ENCODE measurements around the gene ZNF708.

DNA sequence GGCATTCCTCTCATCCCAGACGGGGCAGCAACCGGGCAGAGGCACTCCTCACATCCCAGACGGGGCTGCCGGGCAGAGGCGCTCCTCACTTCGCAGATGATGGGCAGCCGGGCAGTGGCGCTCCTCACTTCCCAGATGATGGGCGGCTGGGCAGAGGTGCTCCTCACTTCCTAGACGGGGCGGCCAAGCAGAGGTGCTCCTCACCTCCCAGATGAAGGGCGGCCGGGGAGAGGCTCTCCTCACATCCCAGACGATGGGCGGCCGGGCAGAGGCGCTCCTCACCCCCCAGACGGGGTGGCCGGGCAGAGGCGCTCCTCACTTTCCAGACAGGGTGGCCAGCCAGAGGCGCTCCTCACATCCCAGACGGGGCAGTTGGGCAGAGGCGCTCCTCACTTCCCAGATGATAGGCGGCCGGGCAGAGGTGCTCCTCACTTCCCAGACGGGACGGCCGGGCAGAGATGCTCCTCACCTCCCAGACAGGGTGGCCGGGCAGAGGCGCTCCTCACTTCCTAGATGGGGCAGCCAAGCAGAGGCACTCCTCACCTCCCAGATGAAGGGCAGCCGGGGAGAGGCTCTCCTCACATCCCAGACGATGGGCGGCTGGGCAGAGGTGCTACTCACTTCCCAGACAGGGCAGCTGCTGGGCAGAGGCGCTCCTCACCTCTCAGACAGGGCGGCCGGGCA lies 68.9 kb downstream of the ZNF708 start:
- no peak for TF ChIP-seq POLR2A (IDR thresholded peaks at IDR 0.05)
- TF ChIP-seq, protein P1, sequence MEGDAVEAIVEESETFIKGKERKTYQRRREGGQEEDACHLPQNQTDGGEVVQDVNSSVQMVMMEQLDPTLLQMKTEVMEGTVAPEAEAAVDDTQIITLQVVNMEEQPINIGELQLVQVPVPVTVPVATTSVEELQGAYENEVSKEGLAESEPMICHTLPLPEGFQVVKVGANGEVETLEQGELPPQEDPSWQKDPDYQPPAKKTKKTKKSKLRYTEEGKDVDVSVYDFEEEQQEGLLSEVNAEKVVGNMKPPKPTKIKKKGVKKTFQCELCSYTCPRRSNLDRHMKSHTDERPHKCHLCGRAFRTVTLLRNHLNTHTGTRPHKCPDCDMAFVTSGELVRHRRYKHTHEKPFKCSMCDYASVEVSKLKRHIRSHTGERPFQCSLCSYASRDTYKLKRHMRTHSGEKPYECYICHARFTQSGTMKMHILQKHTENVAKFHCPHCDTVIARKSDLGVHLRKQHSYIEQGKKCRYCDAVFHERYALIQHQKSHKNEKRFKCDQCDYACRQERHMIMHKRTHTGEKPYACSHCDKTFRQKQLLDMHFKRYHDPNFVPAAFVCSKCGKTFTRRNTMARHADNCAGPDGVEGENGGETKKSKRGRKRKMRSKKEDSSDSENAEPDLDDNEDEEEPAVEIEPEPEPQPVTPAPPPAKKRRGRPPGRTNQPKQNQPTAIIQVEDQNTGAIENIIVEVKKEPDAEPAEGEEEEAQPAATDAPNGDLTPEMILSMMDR (IDR thresholded peaks at IDR 0.05) = no peak

All from body of pancreas (tissue), 4 donors.